ENCODE results near the gene ZNF709. TPM values are rescaled to one million over a fixed set of nuclear protein-coding genes. Genes with fewer than 3 reads are reported as not detected.
"Not testable (repeated sequence)": the region's sequence is repeated elsewhere in the genome, so short reads cannot be mapped to it uniquely, and the experiment has no call there.

ZNF709 gene
- total RNA-seq, 2 donors from 2014 or later = 1.3 to 2.5 TPM

- ATAC-seq = no peak
- no peak for DNase-seq
- intact Hi-C loops (cut with DNase I, micrococcal nuclease) = no loop called here
Measured at GRCh38 chr19:12465211-12465610, 19.4 kb downstream of the ZNF709 start.

- no peak for ATAC-seq
- DNase-seq = no peak
- intact Hi-C loops (cut with DNase I, micrococcal nuclease) = no loop called here
Measured at GRCh38 chr19:12464769-12465168, 19.8 kb downstream of the ZNF709 start.

- DNase-seq; ATAC-seq; intact Hi-C loops (cut with DNase I, micrococcal nuclease): not testable (repeated sequence)
Measured at GRCh38 chr19:12464139-12464538, 20.5 kb downstream of the ZNF709 start.

GRCh38 chr19:12453495-12453894 is 31.1 kb downstream of the ZNF709 start:
- ATAC-seq (peak; percentile 46), DNase-seq (peak; percentile 35 to 52)
- intact Hi-C loops (cut with DNase I, micrococcal nuclease) = no loop called here

DNA sequence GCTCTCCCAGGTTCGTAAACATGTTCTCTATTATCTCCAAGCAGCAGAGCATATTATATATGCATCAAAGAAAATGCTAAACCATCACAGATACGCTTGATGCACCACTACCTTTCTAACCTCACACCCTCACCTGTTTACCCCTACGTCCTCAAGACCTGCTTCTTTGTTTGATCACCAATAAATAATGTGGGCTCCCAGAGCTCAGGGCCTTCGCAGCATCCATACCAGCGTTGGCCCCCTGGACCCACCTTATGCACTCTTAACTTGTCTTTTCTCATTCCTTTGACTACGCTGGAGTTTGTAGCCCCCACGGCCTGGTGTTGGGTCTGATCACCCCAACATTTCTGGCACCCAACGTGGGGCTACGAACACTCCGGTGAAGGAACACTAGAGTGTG is 33.8 kb downstream of the ZNF709 start:
- intact Hi-C loops (cut with DNase I, micrococcal nuclease) = no loop called here

DNA sequence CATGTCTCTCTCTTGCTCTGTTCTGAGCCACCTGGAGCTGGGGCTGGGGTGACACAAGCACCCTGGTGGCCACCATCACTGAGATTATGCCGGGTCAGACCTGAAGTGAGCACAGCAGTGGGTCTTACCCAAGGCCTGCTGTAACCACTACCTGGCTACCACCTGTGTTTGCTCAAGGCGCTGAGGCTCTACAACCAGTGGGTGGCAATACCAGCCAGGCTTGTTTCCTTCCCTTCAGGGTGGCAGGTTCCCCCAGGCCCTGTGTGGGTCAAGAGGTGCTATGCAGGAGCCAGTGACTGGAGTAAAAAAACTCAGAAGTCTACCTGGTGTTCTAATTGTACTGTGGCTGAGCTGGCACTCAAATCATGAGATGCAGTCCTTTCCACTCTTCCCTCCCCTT is 35.8 kb downstream of the ZNF709 start:
- no peak for DNase-seq
- intact Hi-C loops (cut with DNase I, micrococcal nuclease) = no loop called here

More for the DNA sequence above, 33.8 kb downstream of the ZNF709 start:
- no peak for DNase-seq
- no peak for ATAC-seq

GRCh38 chr19:12440541-12441316 is 43.9 kb downstream of the ZNF709 start, which contains the start of gene ZNF443:
Gene ZNF443 (minus strand): TSS chr19:12441021. CDS start chr19:12440914, 107 bp downstream.
- peak; percentile 99 to 100 for DNase-seq
- intact Hi-C loops (cut with DNase I, micrococcal nuclease) = no loop called here
- ATAC-seq = peak; percentile 94

More for the DNA sequence above, 35.8 kb downstream of the ZNF709 start:
- ATAC-seq = no peak

DNA sequence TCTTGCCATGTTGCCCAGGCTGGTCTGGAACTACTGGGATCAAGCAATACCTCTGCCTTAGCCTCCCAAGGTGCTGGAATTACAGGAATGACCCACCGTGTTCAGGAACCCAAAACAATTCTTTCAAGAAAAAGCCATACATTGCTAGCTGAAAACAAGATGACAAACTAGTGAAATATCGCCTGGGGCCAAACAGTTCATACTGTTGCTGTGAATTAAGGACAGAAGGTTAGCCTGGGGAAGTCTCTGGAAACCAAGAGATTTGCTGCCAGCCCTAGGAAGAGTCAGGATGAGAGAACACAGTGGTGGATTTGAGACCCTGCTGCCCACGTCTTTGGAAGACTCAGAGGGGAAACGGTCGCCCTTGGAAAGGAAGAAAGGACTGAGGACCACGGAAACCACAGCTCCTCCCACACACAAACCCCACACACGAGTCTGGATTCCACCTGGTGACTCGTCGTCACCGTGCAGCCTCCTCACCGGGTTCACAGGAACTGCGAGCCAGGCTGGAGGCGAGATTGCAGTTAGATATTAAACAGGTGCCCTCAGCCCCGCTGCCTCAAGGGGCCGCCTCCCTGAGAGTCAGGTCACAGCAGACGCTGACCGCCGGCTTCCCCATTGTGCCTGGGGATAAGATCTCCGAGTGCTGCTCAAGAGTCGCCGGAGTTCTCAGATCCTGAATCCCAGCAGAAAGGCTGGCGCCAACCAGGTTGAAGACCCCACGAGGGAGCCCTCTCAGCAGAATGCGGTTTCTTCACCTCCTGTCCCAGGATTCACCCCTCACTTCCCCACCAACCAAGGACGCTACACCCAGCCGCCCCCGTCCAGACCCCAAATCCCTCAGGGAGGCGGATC is 44.7 kb downstream of the ZNF709 start:
- DNase-seq = peak; percentile 28 to 35
- ATAC-seq = peak; percentile 70
- intact Hi-C loops (cut with DNase I, micrococcal nuclease) = not testable (repeated sequence)

GRCh38 chr19:12430726-12431299 is 53.8 kb downstream of the ZNF709 start:
- DNase-seq; intact Hi-C loops (cut with DNase I, micrococcal nuclease); ATAC-seq: not testable (repeated sequence)

- DNase-seq = no peak
- no peak for ATAC-seq
- intact Hi-C loops (cut with DNase I, micrococcal nuclease) = no loop called here
Measured at GRCh38 chr19:12425888-12426274, 58.7 kb downstream of the ZNF709 start.

DNA sequence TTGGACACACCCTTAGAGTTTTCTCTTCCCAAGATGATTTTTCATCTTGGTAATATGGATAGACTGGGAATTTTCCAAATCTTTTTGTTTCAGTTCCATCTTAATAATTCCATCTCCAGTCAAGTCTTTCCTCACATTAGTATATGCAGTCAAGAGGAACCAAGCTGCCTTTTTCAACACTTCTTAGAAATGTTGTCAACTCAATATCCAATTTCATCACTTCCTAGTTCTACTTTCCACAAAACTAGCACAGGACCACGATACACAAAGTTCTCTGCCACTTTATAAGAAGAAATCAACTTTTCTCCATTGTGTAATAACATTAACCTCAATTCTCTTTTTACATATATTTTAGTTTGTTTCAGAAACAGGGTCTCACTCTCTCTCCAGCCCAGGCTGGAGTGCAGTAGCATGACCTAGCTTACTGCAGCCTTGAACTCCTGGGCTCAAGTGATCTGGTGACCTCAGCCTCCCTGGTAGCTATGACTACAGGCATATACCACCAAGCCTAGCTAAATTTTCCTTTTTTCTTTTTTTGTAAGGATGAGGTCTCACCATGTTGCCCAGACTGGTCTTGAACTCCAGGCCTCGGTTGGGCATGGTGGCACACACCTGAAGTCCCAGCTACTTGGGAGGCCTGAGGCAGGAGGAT is 59.3 kb downstream of the ZNF709 start:
- ATAC-seq (no peak), DNase-seq (no peak)
- intact Hi-C loops (cut with DNase I, micrococcal nuclease) = no loop called here

DNA sequence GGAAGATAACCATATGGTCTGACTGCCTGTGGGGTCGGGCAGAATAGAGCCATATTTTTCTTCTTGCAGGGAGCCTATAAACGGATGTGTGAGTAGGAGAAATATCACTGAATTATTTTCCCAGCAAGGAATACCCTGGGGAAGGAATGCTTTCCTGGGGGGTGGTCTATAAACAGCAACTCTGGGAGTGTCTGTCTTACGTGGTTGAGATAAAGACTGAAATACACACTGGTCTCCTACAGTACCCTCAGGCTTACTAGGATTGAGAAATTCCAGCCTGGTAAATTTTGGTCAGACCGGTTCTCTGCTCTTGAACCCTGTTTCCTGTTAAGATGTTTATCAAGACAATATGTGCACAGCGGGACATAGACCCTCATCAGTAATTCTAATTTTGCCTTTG is 67.3 kb downstream of the ZNF709 start:
- DNase-seq; ATAC-seq; intact Hi-C loops (cut with DNase I, micrococcal nuclease): not testable (repeated sequence)

- ATAC-seq (no peak), DNase-seq (no peak)
Measured at GRCh38 chr19:12411893-12412292, 72.7 kb downstream of the ZNF709 start.

More at GRCh38 chr19:12411893-12412292, 72.7 kb downstream of the ZNF709 start:
- intact Hi-C loops (cut with DNase I, micrococcal nuclease) = no loop called here

Other genes starting within 250 kb of the ZNF709 start
- gene ZNF44, start 189.9 kb downstream of the ZNF709 start, total RNA-seq = 10 to 100 TPM; 16.1 to 18.4 TPM
- 1 to 10 TPM; 2.6 to 4.3 TPM for gene ZNF563, start 151.2 kb downstream of the ZNF709 start, total RNA-seq
- 1 to 10 TPM; 1.6 to 2.4 TPM for gene ZNF442, start 119.1 kb downstream of the ZNF709 start, total RNA-seq
- 1 to 10 TPM; 5.6 to 7.5 TPM for gene ZNF799, start 83.5 kb downstream of the ZNF709 start, total RNA-seq
- 1 to 10 TPM; 6.0 to 7.4 TPM for gene ZNF443, start 43.8 kb downstream of the ZNF709 start, total RNA-seq
- gene ZNF564, start 66.7 kb upstream of the ZNF709 start, total RNA-seq = 10 to 100 TPM; 21.1 to 21.5 TPM
- gene ZNF490, start 126.0 kb upstream of the ZNF709 start, total RNA-seq = 10 to 100 TPM in 1 of 2 donors, 1 to 10 TPM in 1; 7.6 to 10.1 TPM
- 10 to 100 TPM; 21.7 to 22.6 TPM for gene ZNF791, start 126.1 kb upstream of the ZNF709 start, total RNA-seq
- gene MAN2B1, start 181.9 kb upstream of the ZNF709 start, total RNA-seq = 100 to 1,000 TPM in 1 of 2 donors, 10 to 100 TPM in 1; 77.9 to 116 TPM
- 1 to 10 TPM; 6.6 to 8.3 TPM for gene WDR83, start 182.0 kb upstream of the ZNF709 start, total RNA-seq
- 10 to 100 TPM; 68.4 to 74.7 TPM for gene DHPS, start 197.1 kb upstream of the ZNF709 start, total RNA-seq
- not detected for gene GNG14, start 203.2 kb upstream of the ZNF709 start, total RNA-seq
- 1 to 10 TPM; 6.2 to 7.0 TPM for gene FBXW9, start 211.8 kb upstream of the ZNF709 start, total RNA-seq
- 10 to 100 TPM; 39.5 to 74.0 TPM for gene TNPO2, start 239.1 kb upstream of the ZNF709 start, total RNA-seq
- 100 to 1,000 TPM; 144 to 162 TPM for gene TRIR, start 249.9 kb upstream of the ZNF709 start, total RNA-seq

Data from left colon (tissue), 2 donors.